ENCODE data around the gene PCNX1.

PCNX1 gene

DNA sequence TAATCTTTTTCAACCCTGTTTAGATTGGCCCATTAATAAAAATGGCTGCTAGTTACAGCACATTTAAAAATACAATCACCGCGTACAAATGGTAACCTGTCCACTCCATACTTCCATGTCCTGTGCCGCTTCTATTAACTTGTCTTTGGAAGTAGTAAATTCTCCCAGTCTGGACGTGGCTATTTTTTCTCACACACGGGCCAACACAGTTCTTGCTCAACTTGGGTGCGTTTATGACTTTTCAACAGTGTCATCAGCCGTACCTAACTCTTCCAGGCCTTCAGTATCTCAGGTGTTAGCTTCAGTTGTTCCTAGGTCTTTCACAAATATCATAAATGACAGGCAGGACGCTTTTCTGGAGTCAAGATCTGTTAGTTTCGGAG, 475 bp upstream of the PCNX1 start:
- DNase-seq (ENCODE audit: low read depth): no peak
- TF ChIP-seq, protein P1, sequence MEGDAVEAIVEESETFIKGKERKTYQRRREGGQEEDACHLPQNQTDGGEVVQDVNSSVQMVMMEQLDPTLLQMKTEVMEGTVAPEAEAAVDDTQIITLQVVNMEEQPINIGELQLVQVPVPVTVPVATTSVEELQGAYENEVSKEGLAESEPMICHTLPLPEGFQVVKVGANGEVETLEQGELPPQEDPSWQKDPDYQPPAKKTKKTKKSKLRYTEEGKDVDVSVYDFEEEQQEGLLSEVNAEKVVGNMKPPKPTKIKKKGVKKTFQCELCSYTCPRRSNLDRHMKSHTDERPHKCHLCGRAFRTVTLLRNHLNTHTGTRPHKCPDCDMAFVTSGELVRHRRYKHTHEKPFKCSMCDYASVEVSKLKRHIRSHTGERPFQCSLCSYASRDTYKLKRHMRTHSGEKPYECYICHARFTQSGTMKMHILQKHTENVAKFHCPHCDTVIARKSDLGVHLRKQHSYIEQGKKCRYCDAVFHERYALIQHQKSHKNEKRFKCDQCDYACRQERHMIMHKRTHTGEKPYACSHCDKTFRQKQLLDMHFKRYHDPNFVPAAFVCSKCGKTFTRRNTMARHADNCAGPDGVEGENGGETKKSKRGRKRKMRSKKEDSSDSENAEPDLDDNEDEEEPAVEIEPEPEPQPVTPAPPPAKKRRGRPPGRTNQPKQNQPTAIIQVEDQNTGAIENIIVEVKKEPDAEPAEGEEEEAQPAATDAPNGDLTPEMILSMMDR (conservative IDR thresholded peaks at IDR 0.05; ENCODE audit: low read depth, low read length): no peak
- H3K4me3 ChIP-seq (ENCODE audit: low read depth, low read length): peak overlapping the region; percentile 89

DNA sequence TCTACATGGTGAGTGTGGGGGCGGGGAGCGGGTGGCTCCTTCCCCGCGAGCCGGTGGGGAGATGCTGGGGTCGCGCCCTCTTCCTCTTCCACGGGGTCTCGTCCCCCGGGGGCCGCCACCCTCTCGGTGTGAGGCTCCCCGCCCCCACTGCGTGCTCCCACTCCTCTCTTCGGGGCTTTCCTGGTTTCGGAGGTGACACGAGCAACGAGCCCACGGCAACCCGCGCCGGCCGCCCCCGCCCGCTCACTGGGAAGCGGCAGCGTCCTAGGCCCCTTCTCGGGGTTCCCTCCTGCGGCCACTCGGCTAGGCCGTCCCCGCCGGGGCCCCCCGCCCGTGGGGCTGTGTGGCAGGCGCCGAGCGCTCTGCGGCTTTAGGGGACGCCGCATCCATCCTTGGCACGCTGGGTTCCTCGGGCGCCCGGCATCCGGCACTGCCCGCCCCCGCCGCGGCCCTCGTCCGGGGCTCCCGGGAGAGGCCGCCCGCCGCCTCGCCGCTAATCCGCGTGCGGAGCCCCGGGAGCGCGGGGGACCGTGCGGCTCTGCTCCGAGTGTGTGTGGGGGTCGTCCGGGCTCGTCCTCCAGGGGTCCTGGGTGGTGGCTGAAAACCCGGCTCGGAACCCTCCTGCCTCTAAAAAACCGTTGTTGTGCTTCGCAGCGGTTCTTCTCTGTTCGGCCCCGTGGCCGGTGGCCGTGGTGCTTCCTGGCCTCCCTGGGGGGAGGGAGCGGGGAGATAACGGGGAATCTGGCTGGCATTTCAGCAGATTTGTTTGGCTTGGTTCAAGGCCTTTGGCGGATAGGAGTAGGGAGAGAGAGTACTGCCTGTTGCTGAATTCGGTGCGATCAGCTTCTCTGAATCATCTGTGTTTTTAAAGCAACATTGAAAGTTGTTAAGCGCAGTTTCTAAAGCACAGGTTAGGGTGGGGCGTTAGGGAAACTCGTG, 1.0 kb downstream of the PCNX1 start:
- DNase-seq (ENCODE audit: low read depth): peak; percentile 69
- TF ChIP-seq, protein P1 (conservative IDR thresholded peaks at IDR 0.05; ENCODE audit: low read depth, low read length): no peak
- H3K4me3 ChIP-seq (ENCODE audit: low read depth, low read length): peak overlapping the region; percentile 89

DNA sequence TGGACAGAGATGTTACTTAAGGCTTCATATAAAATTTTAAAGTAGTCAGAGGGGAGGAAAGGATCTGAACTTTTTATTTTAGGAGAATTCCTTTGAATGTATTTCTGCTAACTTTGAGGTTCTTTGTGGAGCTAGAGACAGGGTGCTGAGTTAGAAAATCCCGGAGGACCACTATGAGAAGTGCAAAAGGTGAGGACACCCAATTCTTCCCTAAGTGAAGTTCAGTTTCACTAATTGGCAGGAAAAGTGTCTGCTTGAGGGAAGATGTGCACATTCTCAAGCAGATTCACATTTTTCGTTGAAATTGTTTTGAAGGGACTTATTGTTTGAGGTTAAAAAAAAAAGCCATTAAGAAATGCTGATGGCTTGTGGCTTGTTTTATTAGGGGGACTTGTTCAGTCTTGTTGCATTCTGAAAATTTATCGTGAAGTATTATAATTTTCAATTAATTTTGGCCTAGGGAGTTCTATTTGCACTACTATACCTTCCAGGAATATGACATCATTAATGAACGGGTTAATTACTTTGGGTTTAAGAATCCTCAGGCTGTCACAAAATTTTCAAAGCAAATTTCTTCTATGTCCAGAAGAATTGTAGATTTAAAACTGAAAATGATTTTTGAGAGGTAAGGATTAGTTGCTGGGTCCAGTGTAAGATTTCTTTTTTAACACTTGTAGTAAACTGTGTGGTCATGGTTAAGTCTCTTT, 1.8 kb downstream of the PCNX1 start:
- DNase-seq (ENCODE audit: low read depth): no peak
- peak overlapping the region; percentile 89 for H3K4me3 ChIP-seq (ENCODE audit: low read depth, low read length)
- TF ChIP-seq, protein P1 (conservative IDR thresholded peaks at IDR 0.05; ENCODE audit: low read depth, low read length): no peak

DNA sequence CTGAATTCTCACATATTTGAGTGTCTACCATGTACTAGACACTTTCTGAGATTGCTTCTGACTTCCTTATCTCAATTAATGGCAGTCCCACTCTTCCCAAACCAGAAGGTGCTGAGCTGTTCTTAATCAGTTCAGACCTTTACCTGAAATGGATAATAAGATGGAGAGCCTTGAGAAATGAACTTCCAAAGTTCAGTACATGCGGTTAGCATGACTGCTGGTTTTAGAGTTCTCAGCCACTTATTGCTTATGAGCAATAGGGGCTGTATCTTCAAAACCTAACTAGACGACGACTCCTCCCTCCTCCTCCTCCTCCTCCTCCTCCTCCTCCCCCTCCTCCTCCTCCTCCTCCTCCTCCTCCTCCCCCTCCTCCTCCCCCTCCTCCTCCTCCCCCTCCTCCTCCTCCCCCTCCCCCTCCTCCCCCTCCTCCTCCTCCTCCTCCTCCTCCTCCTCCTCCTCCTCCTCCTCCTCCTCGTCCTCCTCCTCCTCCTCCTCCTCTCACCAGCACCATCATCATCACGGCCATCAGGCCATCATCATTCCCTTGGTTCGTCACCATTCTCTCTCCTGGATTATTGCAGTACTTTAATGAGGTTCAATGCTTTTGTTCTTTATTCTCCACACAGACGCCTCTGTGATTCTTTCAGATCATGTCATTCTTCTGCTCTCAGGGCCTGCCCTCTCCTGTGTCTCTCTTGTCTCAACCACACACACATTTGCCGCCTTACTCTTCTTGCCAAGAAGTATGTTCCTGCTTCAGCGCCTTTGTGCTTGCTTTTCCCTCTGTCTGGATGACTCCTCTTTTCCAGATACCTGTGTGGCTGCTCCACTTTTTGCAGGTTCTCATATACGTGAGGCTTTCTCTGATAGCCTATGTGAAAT, 2.7 kb downstream of the PCNX1 start:
- H3K4me3 ChIP-seq (ENCODE audit: low read depth, low read length): peak overlapping the region; percentile 26
- TF ChIP-seq, protein P1 (conservative IDR thresholded peaks at IDR 0.05; ENCODE audit: low read depth, low read length): no peak
- no peak for DNase-seq (ENCODE audit: low read depth)

DNA sequence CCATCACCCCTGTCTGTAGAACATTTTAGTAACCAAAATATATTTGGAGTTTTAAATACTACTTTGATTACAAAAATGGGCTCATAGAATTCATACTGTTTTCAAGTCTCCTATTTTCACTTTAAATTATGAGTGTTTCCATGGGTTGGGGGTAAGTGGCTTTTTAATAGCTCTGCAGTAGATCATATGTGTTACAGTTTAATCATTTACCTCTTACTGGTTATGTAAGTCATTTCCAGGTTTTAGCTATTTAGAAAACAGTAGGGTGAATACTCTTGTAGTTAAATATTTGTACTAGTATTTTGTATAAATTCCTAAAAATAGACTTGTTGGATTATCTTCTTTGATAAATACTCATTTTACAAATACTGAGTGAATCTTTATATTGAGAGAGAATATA, 8.2 kb downstream of the PCNX1 start:
- no peak for DNase-seq (ENCODE audit: low read depth)
- TF ChIP-seq, protein P1 (conservative IDR thresholded peaks at IDR 0.05; ENCODE audit: low read depth, low read length): no peak
- no peak overlapping the region for H3K4me3 ChIP-seq (ENCODE audit: low read depth, low read length)

DNA sequence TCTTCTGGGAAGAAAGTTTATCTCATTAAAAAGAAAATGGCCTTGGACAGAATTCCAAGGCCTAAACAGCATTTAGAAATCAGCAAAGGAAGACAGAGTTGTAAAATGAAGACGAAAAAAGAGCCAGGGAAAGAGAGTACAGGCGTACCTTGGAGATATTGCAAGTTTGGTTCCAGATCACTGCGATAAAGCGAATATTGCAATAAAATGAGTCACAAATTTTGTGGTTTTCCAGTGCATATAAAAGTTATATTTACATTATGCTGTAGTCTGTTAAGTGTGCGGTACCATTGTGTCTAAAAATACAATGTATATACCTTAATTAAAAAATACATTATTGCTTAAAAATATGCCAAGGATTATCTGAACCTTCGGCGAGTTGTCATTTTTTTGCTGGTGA, 9.0 kb downstream of the PCNX1 start:
- no peak overlapping the region for H3K4me3 ChIP-seq (ENCODE audit: low read depth, low read length)
- no peak for DNase-seq (ENCODE audit: low read depth)
- TF ChIP-seq, protein P1 (conservative IDR thresholded peaks at IDR 0.05; ENCODE audit: low read depth, low read length): no peak
